ENCODE data around the gene KIF4A.

DNA sequence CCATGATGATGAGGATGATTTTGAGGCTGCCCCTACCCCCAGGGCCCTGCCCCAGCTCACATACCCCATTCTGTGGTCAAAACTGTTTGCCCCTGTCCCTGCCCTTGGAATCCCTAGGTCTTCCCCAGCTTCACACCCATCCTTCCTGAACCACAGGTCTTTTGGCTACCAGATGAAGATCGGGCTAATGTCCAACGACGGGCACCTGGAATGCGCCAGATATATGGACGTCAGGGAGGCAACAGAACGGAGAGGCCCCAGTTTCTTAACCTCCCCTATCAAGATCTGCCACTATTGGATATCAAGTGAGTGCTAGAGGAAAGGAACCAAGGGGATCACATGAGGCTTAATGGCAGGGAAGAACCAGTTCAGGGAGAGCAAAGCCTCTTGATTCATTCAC is 139.9 kb downstream of the KIF4A start:
- TF ChIP-seq, protein P1, sequence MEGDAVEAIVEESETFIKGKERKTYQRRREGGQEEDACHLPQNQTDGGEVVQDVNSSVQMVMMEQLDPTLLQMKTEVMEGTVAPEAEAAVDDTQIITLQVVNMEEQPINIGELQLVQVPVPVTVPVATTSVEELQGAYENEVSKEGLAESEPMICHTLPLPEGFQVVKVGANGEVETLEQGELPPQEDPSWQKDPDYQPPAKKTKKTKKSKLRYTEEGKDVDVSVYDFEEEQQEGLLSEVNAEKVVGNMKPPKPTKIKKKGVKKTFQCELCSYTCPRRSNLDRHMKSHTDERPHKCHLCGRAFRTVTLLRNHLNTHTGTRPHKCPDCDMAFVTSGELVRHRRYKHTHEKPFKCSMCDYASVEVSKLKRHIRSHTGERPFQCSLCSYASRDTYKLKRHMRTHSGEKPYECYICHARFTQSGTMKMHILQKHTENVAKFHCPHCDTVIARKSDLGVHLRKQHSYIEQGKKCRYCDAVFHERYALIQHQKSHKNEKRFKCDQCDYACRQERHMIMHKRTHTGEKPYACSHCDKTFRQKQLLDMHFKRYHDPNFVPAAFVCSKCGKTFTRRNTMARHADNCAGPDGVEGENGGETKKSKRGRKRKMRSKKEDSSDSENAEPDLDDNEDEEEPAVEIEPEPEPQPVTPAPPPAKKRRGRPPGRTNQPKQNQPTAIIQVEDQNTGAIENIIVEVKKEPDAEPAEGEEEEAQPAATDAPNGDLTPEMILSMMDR (IDR thresholded peaks at IDR 0.05), result no peak
- TF ChIP-seq, protein P2, sequence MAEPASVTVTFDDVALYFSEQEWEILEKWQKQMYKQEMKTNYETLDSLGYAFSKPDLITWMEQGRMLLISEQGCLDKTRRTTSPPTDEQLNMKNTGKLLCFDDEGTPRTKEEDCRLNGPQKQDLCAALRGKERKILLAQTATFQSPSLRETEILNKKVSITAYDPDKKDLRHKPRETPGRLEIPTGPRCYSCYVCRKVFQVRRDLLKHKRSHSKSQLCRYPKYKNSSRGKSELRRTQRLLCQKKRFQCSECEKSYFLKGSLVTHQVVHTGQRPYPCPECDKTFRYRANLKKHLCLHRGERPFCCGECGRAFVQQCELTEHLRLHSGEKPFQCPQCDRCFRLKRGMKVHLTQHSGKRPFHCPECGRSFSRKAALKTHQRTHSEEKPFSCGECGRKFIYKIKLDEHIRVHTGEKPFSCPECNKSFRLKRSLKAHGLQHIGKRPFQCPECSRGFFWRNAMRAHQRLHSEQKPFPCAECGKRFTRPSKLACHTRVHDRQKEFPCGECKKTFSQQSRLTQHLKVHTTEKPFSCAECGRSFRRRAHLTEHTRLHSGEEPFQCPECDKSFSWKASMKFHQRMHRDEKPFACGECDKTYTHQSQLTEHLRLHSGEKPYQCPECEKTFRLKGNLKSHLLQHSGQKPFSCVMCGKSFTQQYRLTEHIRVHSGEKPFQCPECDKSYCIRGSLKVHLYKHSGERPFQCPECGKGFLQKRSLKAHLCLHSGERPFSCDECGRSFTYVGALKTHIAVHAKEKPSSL (CRISPR knock-in tag; conservative IDR thresholded peaks at IDR 0.05), result no peak
- TF ChIP-seq CREM (CRISPR knock-in tag; IDR thresholded peaks at IDR 0.05), result no peak
